Keratinocyte (primary cell): ENCODE data around the gene MED25. TPM values are rescaled to one million over a fixed set of nuclear protein-coding genes. Genes with fewer than 3 reads are reported as not detected.
A peak's percentile ranks its signal among the peaks of the same experiment; 100 is the strongest.

Experiments
- DNase-seq: peaks from one replicate; pipeline ENCODE4 v3.0.0-alpha.2; 2011; ENCODE audit warnings: low read depth, missing footprints, low spot score
- FAIRE-seq: peaks from 2 replicates; lab custom pipeline; 2011; peaks lifted over from hg19 to GRCh38; lab: Jason Lieb, UNC
- H2AFZ ChIP-seq: 2 replicates; pipeline ENCODE4 v1.6.0; 2012; ENCODE audit warnings: low read length, control low read depth, inconsistent platforms; ENCODE audit not compliant: control insufficient read depth
- H3K27ac ChIP-seq: 2 replicates; pipeline ENCODE4 v1.5.1; 2011; ENCODE audit warnings: low read length; ENCODE audit not compliant: control insufficient read depth, insufficient read depth
- H3K27me3 ChIP-seq: 3 replicates; pipeline ENCODE4 v1.6.0; 2011; ENCODE audit warnings: low read length; ENCODE audit not compliant: control insufficient read depth, insufficient read depth; ENCODE audit errors: extremely low read depth
- H3K36me3 ChIP-seq, 2 experiments: 2 replicates in 1 of 2; 3 replicates in 1 of 2; pipeline ENCODE4 v1.5.1; 2011; ENCODE audit warnings: low read length in 2 of 2, mild to moderate bottlenecking in 1 of 2; ENCODE audit not compliant: control insufficient read depth in 2 of 2, insufficient read depth in 2 of 2; ENCODE audit errors: extremely low read depth in 1 of 2
- H3K4me1 ChIP-seq: 3 replicates; pipeline ENCODE4 v1.5.1; 2011; ENCODE audit warnings: low read length; ENCODE audit not compliant: control insufficient read depth, insufficient read depth; ENCODE audit errors: extremely low read depth
- H3K4me2 ChIP-seq: 3 replicates; pipeline ENCODE4 v1.6.0; 2011; ENCODE audit warnings: low read depth, low read length; ENCODE audit not compliant: control insufficient read depth, insufficient read depth; ENCODE audit errors: extremely low read depth
- H3K4me3 ChIP-seq, 3 experiments: fragments of 200-600 bp in 1 of 3; sonication (generic) in 1 of 3; 2 replicates in 2 of 3; 3 replicates in 1 of 3; pipeline ENCODE4 v1.5.1; 2011 to 2016; ENCODE audit warnings: low read length in 3 of 3, mild to moderate bottlenecking in 3 of 3, control low read depth in 2 of 3, inconsistent platforms in 1 of 3, low read depth in 1 of 3, mixed read lengths in 1 of 3, mixed run types in 1 of 3, moderate library complexity in 1 of 3; ENCODE audit not compliant: control insufficient read depth in 2 of 3, insufficient read depth in 2 of 3; ENCODE audit errors: extremely low read depth in 1 of 3
- H3K79me2 ChIP-seq: 2 replicates; pipeline ENCODE4 v1.6.0; 2012; ENCODE audit warnings: low read length; ENCODE audit not compliant: control insufficient read depth, insufficient read depth
- H3K9ac ChIP-seq: 3 replicates; pipeline ENCODE4 v1.6.0; 2011; ENCODE audit warnings: low read length; ENCODE audit not compliant: control insufficient read depth, insufficient read depth; ENCODE audit errors: extremely low read depth
- H3K9me1 ChIP-seq: 3 replicates; pipeline ENCODE4 v1.6.0; 2011; ENCODE audit warnings: low read length; ENCODE audit not compliant: control insufficient read depth, insufficient read depth; ENCODE audit errors: extremely low read depth
- H3K9me3 ChIP-seq: 2 replicates; pipeline ENCODE4 v1.5.1; 2012; ENCODE audit warnings: low read depth, low read length; ENCODE audit not compliant: control insufficient read depth
- H4K20me1 ChIP-seq: 3 replicates; pipeline ENCODE4 v1.6.0; 2011; ENCODE audit warnings: low read length; ENCODE audit not compliant: control insufficient read depth, insufficient read depth; ENCODE audit errors: extremely low read depth
- EZH2 ChIP-seq: IDR thresholded peaks from one replicate; pipeline ENCODE4 v1.6.1; 2012; ENCODE audit warnings: inconsistent platforms, mild to moderate bottlenecking, low read length, moderate library complexity
- dilution Hi-C: fragments of 300-500 bp; cut with MboI; formaldehyde crosslinking; loops from one replicate; pipeline ENCODE4 v1.7.0; 2020; ENCODE audit warnings: low sequenced_read_pairs; ENCODE audit not compliant: extremely low pct_ligation_motif_present
- polyA plus RNA-seq, 5 experiments: library from polyadenylated mRNA; depleted of rRNA in 3 of 5; stranded (reverse) in 3 of 5; stranded (forward) in 1 of 5; unstranded in 1 of 5; fragments of >200 nt; gene quantifications; 1 replicate in 1 of 5; 2 replicates in 3 of 5; 3 replicates in 1 of 5; pipeline versions ENCODE4 v1.2.1 to v1.2.3, GENCODE V29; 2011 to 2012; ENCODE audit warnings: missing spikeins in 2 of 5, low read depth in 1 of 5, low replicate concordance in 1 of 5
- small RNA-seq, 3 experiments: library from RNA; depleted of rRNA; stranded (forward); fragments of <200 nt; gene quantifications; one replicate each; pipeline ENCODE3, GENCODE V24; 2012; ENCODE audit warnings: low read depth in 3 of 3, low replicate concordance in 1 of 3; ENCODE audit not compliant: insufficient read length in 3 of 3
- TF ChIP-seq, protein P1 (sequence below), 3 experiments: IDR thresholded peaks in 1 of 3; conservative IDR thresholded peaks in 1 of 3; optimal IDR thresholded peaks in 1 of 3; 2 replicates in 2 of 3; 3 replicates in 1 of 3; pipeline versions ENCODE3 to v1.5.1; 2011; ENCODE audit warnings: low read length in 3 of 3, mild to moderate bottlenecking in 3 of 3, moderate library complexity in 2 of 3, control low read depth in 1 of 3, inconsistent platforms in 1 of 3; ENCODE audit not compliant: insufficient read depth in 2 of 3; ENCODE audit errors: extremely low read depth in 1 of 3

The MED25 gene
- polyA plus RNA-seq, 1 donor (not counting 4 experiments of a cell fraction or from before 2014, with no cell fraction given), result 12.5 TPM

DNA sequence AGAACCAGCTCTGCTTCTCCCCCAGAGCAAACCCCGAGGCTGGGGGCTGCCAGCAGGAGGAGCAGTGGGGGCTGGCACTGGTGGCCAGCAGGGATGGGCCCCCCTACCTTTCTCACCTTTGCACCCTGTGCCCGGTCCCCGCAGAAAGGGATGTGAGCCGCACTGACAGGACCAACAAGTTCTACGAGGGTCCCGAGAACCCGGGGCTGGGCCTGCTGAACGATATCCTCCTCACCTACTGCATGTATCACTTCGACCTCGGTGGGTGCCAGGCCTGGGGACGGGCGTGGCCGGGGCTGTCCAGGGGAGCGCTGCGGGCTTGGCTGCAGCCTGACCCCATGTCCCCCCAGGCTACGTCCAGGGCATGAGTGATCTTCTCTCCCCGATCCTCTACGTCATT lies 66.0 kb downstream of the MED25 start:
- Histone ChIP-seq H2AFZ (no peak overlapping the region), H3K36me3 (peaks cover 27 to 34% of the 10 kb centered on the region in 2 experiments), H3K9me1 (no peaks in the 10 kb centered on the region), H3K4me2 (no peak overlapping the region), H3K4me3 (no peak overlapping the region), H3K9me3 (peaks cover 4% of the 10 kb centered on the region), H3K27ac (no peak overlapping the region), H4K20me1 (no peaks in the 10 kb centered on the region), H3K27me3 (no peaks in the 10 kb centered on the region), H3K79me2 (peaks cover 4% of the 10 kb centered on the region), H3K4me1 (peaks cover 5% of the 10 kb centered on the region), H3K9ac (no peak overlapping the region)
- dilution Hi-C loops, result no loop called here
- DNase-seq, result no peak
- TF ChIP-seq, protein P1, sequence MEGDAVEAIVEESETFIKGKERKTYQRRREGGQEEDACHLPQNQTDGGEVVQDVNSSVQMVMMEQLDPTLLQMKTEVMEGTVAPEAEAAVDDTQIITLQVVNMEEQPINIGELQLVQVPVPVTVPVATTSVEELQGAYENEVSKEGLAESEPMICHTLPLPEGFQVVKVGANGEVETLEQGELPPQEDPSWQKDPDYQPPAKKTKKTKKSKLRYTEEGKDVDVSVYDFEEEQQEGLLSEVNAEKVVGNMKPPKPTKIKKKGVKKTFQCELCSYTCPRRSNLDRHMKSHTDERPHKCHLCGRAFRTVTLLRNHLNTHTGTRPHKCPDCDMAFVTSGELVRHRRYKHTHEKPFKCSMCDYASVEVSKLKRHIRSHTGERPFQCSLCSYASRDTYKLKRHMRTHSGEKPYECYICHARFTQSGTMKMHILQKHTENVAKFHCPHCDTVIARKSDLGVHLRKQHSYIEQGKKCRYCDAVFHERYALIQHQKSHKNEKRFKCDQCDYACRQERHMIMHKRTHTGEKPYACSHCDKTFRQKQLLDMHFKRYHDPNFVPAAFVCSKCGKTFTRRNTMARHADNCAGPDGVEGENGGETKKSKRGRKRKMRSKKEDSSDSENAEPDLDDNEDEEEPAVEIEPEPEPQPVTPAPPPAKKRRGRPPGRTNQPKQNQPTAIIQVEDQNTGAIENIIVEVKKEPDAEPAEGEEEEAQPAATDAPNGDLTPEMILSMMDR (optimal IDR thresholded peaks at IDR 0.05 in 1 of 3, IDR thresholded peaks at IDR 0.05 in 1 of 3, conservative IDR thresholded peaks at IDR 0.05 in 1 of 3; ENCODE audit: extremely low read depth in 1 of 3, insufficient read depth in 2 of 3, low read length in 3 of 3), result no peak
- no peak for TF ChIP-seq EZH2
- no peak for FAIRE-seq

DNA sequence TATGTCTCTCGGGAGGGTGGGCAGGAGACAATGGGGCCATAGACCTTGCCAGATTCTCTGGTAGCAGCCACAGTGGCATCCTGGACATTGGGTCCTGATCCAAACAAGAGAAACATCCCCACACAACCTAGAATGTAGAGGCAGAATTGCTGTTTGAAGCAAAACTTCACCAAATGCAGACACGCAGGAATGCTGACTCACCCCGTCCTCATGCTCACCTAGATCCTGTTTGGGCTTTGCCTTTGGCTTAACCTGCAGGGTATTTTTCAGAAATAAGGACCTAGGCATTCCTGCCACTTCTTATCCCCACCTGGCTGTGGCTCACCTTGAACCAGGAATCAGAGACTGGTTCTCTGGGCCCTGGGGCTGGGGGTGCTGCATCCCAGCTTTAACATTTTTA lies 66.7 kb downstream of the MED25 start:
- Histone ChIP-seq H3K4me2 (no peak overlapping the region), H3K9me1 (no peaks in the 10 kb centered on the region), H4K20me1 (no peaks in the 10 kb centered on the region), H3K4me1 (peaks cover 5% of the 10 kb centered on the region), H3K4me3 (no peak overlapping the region), H3K27me3 (no peaks in the 10 kb centered on the region), H2AFZ (no peak overlapping the region), H3K79me2 (no peaks in the 10 kb centered on the region), H3K27ac (no peak overlapping the region), H3K9me3 (peaks cover 4% of the 10 kb centered on the region), H3K9ac (no peak overlapping the region), H3K36me3 (peaks cover 25 to 34% of the 10 kb centered on the region in 2 experiments)
- DNase-seq (no peak), FAIRE-seq (peak; percentile 44)
- dilution Hi-C loops, result no loop called here
- TF ChIP-seq EZH2, result no peak
- TF ChIP-seq, protein P1 (optimal IDR thresholded peaks at IDR 0.05 in 1 of 3, IDR thresholded peaks at IDR 0.05 in 1 of 3, conservative IDR thresholded peaks at IDR 0.05 in 1 of 3; ENCODE audit: extremely low read depth in 1 of 3, insufficient read depth in 2 of 3, low read length in 3 of 3), result no peak

Small RNA genes lying within 50 kb of the gene (small RNA-seq; reads per million reads assigned to genes)
- gene MIR4749 (0 to 0.33 (median 0) reads per million in 3 experiments), gene MIR6799 (0 to 4.3 (median 0.25) reads per million in 3 experiments)

Other genes starting within 250 kb of the MED25 start
- gene NOSIP, start 237.7 kb upstream of the MED25 start, polyA plus RNA-seq, result 36.6 to 63.6 TPM (median 42.7 TPM) in 3 replicates
- 5.2 to 7.5 TPM (median 5.3 TPM) in 3 replicates for gene PRRG2, start 237.0 kb upstream of the MED25 start, polyA plus RNA-seq
- 0.35 to 1.1 TPM (median 0.42 TPM) in 3 replicates for gene PRR12, start 227.1 kb upstream of the MED25 start, polyA plus RNA-seq
- gene RRAS, start 178.1 kb upstream of the MED25 start, polyA plus RNA-seq, result 98.1 to 184 TPM (median 154 TPM) in 3 replicates
- gene SCAF1, start 176.1 kb upstream of the MED25 start, polyA plus RNA-seq, result 3.4 to 20.9 TPM (median 5.8 TPM) in 3 replicates
- gene IRF3, start 152.4 kb upstream of the MED25 start, polyA plus RNA-seq, result 50.4 to 67.5 TPM (median 57.7 TPM) in 3 replicates
- gene BCL2L12, start 152.4 kb upstream of the MED25 start, polyA plus RNA-seq, result 11.8 to 14.8 TPM (median 14.0 TPM) in 3 replicates
- gene PRMT1, start 141.0 kb upstream of the MED25 start, polyA plus RNA-seq, result 280 to 322 TPM (median 311 TPM) in 3 replicates
- gene ADM5, start 128.7 kb upstream of the MED25 start, polyA plus RNA-seq, result 0.73 to 0.76 TPM (median 0.73 TPM) in 3 replicates
- gene CPT1C, start 127.2 kb upstream of the MED25 start, polyA plus RNA-seq, result 0.39 to 0.49 TPM (median 0.41 TPM) in 3 replicates
- 1.3 to 2.2 TPM (median 1.9 TPM) in 3 replicates for gene TSKS, start 55.0 kb upstream of the MED25 start, polyA plus RNA-seq
- gene AP2A1, start 51.3 kb upstream of the MED25 start, polyA plus RNA-seq, result 36.7 to 67.7 TPM (median 52.7 TPM) in 3 replicates
- gene FUZ, start 5.0 kb upstream of the MED25 start, polyA plus RNA-seq, result 2.6 to 4.7 TPM (median 3.7 TPM) in 3 replicates
- 22.9 to 49.0 TPM (median 32.1 TPM) in 3 replicates for gene PTOV1, start 32.9 kb downstream of the MED25 start, polyA plus RNA-seq
- gene PNKP, start 49.3 kb downstream of the MED25 start, polyA plus RNA-seq, result 19.3 to 26.4 TPM (median 19.6 TPM) in 3 replicates
- gene AKT1S1, start 59.1 kb downstream of the MED25 start, polyA plus RNA-seq, result 27.2 to 43.8 TPM (median 28.8 TPM) in 3 replicates
- gene TBC1D17, start 59.4 kb downstream of the MED25 start, polyA plus RNA-seq, result 9.0 to 25.6 TPM (median 9.4 TPM) in 3 replicates
- 0.09 to 0.22 TPM (median 0.13 TPM) in 3 replicates for gene IL4I1, start 78.6 kb downstream of the MED25 start, polyA plus RNA-seq
- gene ATF5, start 110.9 kb downstream of the MED25 start, polyA plus RNA-seq, result 4.6 to 9.3 TPM (median 6.0 TPM) in 3 replicates
- 10.1 to 16.6 TPM (median 12.9 TPM) in 3 replicates for gene NUP62, start 111.2 kb downstream of the MED25 start, polyA plus RNA-seq
- not detected in 3 replicates for gene SIGLEC11, start 142.9 kb downstream of the MED25 start, polyA plus RNA-seq
- gene VRK3, start 207.1 kb downstream of the MED25 start, polyA plus RNA-seq, result 15.6 to 36.0 TPM (median 16.2 TPM) in 3 replicates
- 5.4 to 9.3 TPM (median 7.7 TPM) in 3 replicates for gene ZNF473, start 207.7 kb downstream of the MED25 start, polyA plus RNA-seq